WTC11 (cell line): ENCODE measurements around the gene TOMM20L. TPM values are rescaled to one million over a fixed set of nuclear protein-coding genes. Genes with fewer than 3 reads are reported as not detected.

Experiments
- ATAC-seq: fragments of 200-7000 bp; cut with Tn5 transposase; 2 replicates; pipeline ENCODE4 v1.10.0; 2021; ENCODE audit warnings: mild to moderate bottlenecking, moderate library complexity
- CTCF ChIA-PET: fragments of 300-600 bp; sonication (Branson Sonifier 250); formaldehyde crosslinking; loops from one replicate; lab custom pipeline; 2021; ENCODE audit warnings: antibody characterized with exemption; lab: Charles Lee
- POLR2A ChIA-PET: fragments of 350-600 bp; sonication (Branson Sonifier 250); formaldehyde crosslinking; loops from one replicate; lab custom pipeline; 2021; ENCODE audit warnings: antibody characterized with exemption; lab: Charles Lee
- DNase-seq: peaks from one replicate; pipeline ENCODE4 v3.0.0; 2021; ENCODE audit warnings: low spot score
- H3K27ac Mint-ChIP-seq: 2 replicates; pipeline ENCODE4 v1.8.0; 2021; ENCODE audit warnings: mixed read lengths
- H3K27me3 Mint-ChIP-seq: 2 replicates; pipeline ENCODE4 v1.8.0; 2021; ENCODE audit warnings: low read depth, mild to moderate bottlenecking, moderate library complexity, mixed read lengths
- H3K36me3 Mint-ChIP-seq: 2 replicates; pipeline ENCODE4 v1.8.0; 2021; ENCODE audit warnings: mixed read lengths
- H3K4me1 Mint-ChIP-seq: 2 replicates; pipeline ENCODE4 v1.8.0; 2022; ENCODE audit warnings: mixed read lengths
- H3K4me3 Mint-ChIP-seq: 2 replicates; pipeline ENCODE4 v1.8.0; 2021; ENCODE audit warnings: mild to moderate bottlenecking, moderate library complexity, mixed read lengths
- H3K9me3 Mint-ChIP-seq: 2 replicates; pipeline ENCODE4 v1.8.0; 2021; ENCODE audit warnings: mixed read lengths
- ATF1 ChIP-seq: sonication (generic); formaldehyde crosslinking; IDR thresholded peaks from 2 replicates; pipeline ENCODE4 v1.8.1; 2023; ENCODE audit warnings: mild to moderate bottlenecking, moderate library complexity, missing genetic modification reagents
- CBFB ChIP-seq: sonication (generic); formaldehyde crosslinking; IDR thresholded peaks from 2 replicates; pipeline ENCODE4 v1.8.1; 2022; ENCODE audit warnings: mild to moderate bottlenecking, low read depth, missing genetic modification reagents
- CREB1 ChIP-seq: sonication (generic); formaldehyde crosslinking; IDR thresholded peaks from 2 replicates; pipeline ENCODE4 v1.8.0; 2023; ENCODE audit warnings: mild to moderate bottlenecking, missing genetic modification reagents
- ESRRA ChIP-seq: sonication (generic); formaldehyde crosslinking; IDR thresholded peaks from 2 replicates; pipeline ENCODE4 v1.8.1; 2022; ENCODE audit warnings: mild to moderate bottlenecking, missing genetic modification reagents, borderline replicate concordance
- NFATC4 ChIP-seq: fragments of 250-450 bp; sonication (Bioruptor Pico); IDR thresholded peaks from 2 replicates; pipeline ENCODE4 v1.9.0; 2021; ENCODE audit warnings: mild to moderate bottlenecking
- NR2C2 ChIP-seq: sonication (generic); formaldehyde crosslinking; IDR thresholded peaks from 2 replicates; pipeline ENCODE4 v1.8.0; 2022; ENCODE audit warnings: mild to moderate bottlenecking, missing genetic modification reagents
- NR3C1 ChIP-seq: sonication (generic); formaldehyde crosslinking; conservative IDR thresholded peaks from 2 replicates; pipeline ENCODE4 v1.8.1; 2023; ENCODE audit warnings: low read depth, mild to moderate bottlenecking, missing genetic modification reagents
- SMAD3 ChIP-seq: sonication (generic); formaldehyde crosslinking; IDR thresholded peaks from 2 replicates; pipeline ENCODE4 v1.8.0; 2022; ENCODE audit warnings: missing genetic modification reagents, mild to moderate bottlenecking, borderline replicate concordance
- TCF7 ChIP-seq: sonication (generic); formaldehyde crosslinking; IDR thresholded peaks from 2 replicates; pipeline ENCODE4 v1.8.0; 2022; ENCODE audit warnings: mild to moderate bottlenecking, low read depth, missing genetic modification reagents, moderate library complexity
- ZNF138 ChIP-seq: sonication (generic); formaldehyde crosslinking; conservative IDR thresholded peaks from 2 replicates; pipeline ENCODE4 v1.8.1; 2022; ENCODE audit warnings: mild to moderate bottlenecking, moderate library complexity, missing genetic modification reagents
- ZNF423 ChIP-seq: fragments of 250-450 bp; sonication (Bioruptor Pico); IDR thresholded peaks from 2 replicates; pipeline ENCODE4 v2.1.2; 2022; ENCODE audit warnings: mild to moderate bottlenecking, moderate library complexity
- total RNA-seq: library from RNA; stranded (reverse); gene quantifications from 3 replicates; pipeline ENCODE4 v1.2.3, GENCODE V29; 2021
- TF ChIP-seq, protein P1 (sequence below): sonication (generic); formaldehyde crosslinking; IDR thresholded peaks from 2 replicates; pipeline ENCODE4 v1.8.1; 2022; ENCODE audit warnings: mild to moderate bottlenecking, moderate library complexity, missing genetic modification reagents
- TF ChIP-seq, protein P2 (sequence below): fragments of 250-450 bp; sonication (Bioruptor Pico); IDR thresholded peaks from 2 replicates; pipeline ENCODE4 v1.9.0; 2021; ENCODE audit warnings: mild to moderate bottlenecking, borderline replicate concordance
- TF ChIP-seq, protein P3 (sequence below): fragments of 250-450 bp; sonication (Bioruptor Pico); IDR thresholded peaks from 2 replicates; pipeline ENCODE4 v1.8.0; 2021; ENCODE audit warnings: mild to moderate bottlenecking
- TF ChIP-seq, protein P4 (sequence below): sonication (generic); formaldehyde crosslinking; IDR thresholded peaks from 2 replicates; pipeline ENCODE4 v1.8.1; 2022; ENCODE audit warnings: mild to moderate bottlenecking, missing genetic modification reagents, moderate library complexity, borderline replicate concordance
- TF ChIP-seq, protein P5 (sequence below): fragments of 200-600 bp; IDR thresholded peaks from 2 replicates; pipeline ENCODE4 v1.8.0; 2022; ENCODE audit warnings: antibody characterized with exemption
- TF ChIP-seq, protein P6 (sequence below): sonication (generic); formaldehyde crosslinking; IDR thresholded peaks from 2 replicates; pipeline ENCODE4 v1.8.1; 2023; ENCODE audit warnings: mild to moderate bottlenecking, moderate library complexity, missing genetic modification reagents
- TF ChIP-seq, protein P7 (sequence below): sonication (generic); formaldehyde crosslinking; IDR thresholded peaks from 2 replicates; pipeline ENCODE4 v1.8.0; 2023; ENCODE audit warnings: missing genetic modification reagents, mild to moderate bottlenecking, borderline replicate concordance

Gene TOMM20L
- total RNA-seq, 1 experiment from 2014 or later, result not detected

DNA sequence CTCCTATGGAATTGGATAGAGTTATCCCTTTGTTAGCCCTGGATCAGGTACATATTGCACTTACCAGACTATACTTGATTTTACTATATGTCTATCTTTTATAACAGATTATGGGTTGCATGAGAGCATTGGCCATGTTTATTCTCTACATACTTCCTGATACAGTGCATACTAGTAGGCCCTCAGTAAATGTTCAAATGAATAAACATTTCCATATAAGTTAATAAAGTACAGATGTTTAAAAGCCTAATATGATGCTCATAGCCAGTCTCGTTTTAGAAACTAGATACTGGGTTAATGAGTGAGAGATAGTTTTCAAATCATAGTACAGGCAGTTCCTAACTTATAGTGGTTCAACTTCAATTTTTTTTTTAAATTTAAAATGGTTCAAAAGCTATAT lies 39.5 kb upstream of the TOMM20L start:
- no peak for ATAC-seq
- POLR2A ChIA-PET, result no interaction called here
- Mint-ChIP-seq H3K36me3 (peaks cover 28% of the 10 kb centered on the region), H3K9me3 (no peaks in the 10 kb centered on the region), H3K27ac (no peak overlapping the region), H3K4me1 (no peaks in the 10 kb centered on the region), H3K27me3 (no peaks in the 10 kb centered on the region), H3K4me3 (no peak overlapping the region)
- DNase-seq, result no peak
- CTCF ChIA-PET, result no interaction called here
- TF ChIP-seq CBFB (no peak), ZNF423 (CRISPR knock-in tag) (no peak), ATF1 (CRISPR knock-in tag) (no peak), NR2C2 (CRISPR knock-in tag) (no peak), ESRRA (CRISPR knock-in tag) (no peak), ZNF138 (CRISPR knock-in tag) (no peak), NR3C1 (CRISPR knock-in tag) (no peak), NFATC4 (CRISPR knock-in tag) (no peak), TCF7 (CRISPR knock-in tag) (no peak), SMAD3 (CRISPR knock-in tag) (no peak), CREB1 (CRISPR knock-in tag) (no peak)
- TF ChIP-seq, protein P1, sequence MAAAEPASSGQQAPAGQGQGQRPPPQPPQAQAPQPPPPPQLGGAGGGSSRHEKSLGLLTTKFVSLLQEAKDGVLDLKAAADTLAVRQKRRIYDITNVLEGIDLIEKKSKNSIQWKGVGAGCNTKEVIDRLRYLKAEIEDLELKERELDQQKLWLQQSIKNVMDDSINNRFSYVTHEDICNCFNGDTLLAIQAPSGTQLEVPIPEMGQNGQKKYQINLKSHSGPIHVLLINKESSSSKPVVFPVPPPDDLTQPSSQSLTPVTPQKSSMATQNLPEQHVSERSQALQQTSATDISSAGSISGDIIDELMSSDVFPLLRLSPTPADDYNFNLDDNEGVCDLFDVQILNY (CRISPR knock-in tag), result no peak
- TF ChIP-seq, protein P2, sequence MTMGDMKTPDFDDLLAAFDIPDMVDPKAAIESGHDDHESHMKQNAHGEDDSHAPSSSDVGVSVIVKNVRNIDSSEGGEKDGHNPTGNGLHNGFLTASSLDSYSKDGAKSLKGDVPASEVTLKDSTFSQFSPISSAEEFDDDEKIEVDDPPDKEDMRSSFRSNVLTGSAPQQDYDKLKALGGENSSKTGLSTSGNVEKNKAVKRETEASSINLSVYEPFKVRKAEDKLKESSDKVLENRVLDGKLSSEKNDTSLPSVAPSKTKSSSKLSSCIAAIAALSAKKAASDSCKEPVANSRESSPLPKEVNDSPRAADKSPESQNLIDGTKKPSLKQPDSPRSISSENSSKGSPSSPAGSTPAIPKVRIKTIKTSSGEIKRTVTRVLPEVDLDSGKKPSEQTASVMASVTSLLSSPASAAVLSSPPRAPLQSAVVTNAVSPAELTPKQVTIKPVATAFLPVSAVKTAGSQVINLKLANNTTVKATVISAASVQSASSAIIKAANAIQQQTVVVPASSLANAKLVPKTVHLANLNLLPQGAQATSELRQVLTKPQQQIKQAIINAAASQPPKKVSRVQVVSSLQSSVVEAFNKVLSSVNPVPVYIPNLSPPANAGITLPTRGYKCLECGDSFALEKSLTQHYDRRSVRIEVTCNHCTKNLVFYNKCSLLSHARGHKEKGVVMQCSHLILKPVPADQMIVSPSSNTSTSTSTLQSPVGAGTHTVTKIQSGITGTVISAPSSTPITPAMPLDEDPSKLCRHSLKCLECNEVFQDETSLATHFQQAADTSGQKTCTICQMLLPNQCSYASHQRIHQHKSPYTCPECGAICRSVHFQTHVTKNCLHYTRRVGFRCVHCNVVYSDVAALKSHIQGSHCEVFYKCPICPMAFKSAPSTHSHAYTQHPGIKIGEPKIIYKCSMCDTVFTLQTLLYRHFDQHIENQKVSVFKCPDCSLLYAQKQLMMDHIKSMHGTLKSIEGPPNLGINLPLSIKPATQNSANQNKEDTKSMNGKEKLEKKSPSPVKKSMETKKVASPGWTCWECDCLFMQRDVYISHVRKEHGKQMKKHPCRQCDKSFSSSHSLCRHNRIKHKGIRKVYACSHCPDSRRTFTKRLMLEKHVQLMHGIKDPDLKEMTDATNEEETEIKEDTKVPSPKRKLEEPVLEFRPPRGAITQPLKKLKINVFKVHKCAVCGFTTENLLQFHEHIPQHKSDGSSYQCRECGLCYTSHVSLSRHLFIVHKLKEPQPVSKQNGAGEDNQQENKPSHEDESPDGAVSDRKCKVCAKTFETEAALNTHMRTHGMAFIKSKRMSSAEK (CRISPR knock-in tag), result no peak
- TF ChIP-seq, protein P3, sequence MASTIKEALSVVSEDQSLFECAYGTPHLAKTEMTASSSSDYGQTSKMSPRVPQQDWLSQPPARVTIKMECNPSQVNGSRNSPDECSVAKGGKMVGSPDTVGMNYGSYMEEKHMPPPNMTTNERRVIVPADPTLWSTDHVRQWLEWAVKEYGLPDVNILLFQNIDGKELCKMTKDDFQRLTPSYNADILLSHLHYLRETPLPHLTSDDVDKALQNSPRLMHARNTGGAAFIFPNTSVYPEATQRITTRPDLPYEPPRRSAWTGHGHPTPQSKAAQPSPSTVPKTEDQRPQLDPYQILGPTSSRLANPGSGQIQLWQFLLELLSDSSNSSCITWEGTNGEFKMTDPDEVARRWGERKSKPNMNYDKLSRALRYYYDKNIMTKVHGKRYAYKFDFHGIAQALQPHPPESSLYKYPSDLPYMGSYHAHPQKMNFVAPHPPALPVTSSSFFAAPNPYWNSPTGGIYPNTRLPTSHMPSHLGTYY (CRISPR knock-in tag), result no peak
- TF ChIP-seq, protein P4, sequence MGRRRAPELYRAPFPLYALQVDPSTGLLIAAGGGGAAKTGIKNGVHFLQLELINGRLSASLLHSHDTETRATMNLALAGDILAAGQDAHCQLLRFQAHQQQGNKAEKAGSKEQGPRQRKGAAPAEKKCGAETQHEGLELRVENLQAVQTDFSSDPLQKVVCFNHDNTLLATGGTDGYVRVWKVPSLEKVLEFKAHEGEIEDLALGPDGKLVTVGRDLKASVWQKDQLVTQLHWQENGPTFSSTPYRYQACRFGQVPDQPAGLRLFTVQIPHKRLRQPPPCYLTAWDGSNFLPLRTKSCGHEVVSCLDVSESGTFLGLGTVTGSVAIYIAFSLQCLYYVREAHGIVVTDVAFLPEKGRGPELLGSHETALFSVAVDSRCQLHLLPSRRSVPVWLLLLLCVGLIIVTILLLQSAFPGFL, result no peak
- TF ChIP-seq, protein P5, sequence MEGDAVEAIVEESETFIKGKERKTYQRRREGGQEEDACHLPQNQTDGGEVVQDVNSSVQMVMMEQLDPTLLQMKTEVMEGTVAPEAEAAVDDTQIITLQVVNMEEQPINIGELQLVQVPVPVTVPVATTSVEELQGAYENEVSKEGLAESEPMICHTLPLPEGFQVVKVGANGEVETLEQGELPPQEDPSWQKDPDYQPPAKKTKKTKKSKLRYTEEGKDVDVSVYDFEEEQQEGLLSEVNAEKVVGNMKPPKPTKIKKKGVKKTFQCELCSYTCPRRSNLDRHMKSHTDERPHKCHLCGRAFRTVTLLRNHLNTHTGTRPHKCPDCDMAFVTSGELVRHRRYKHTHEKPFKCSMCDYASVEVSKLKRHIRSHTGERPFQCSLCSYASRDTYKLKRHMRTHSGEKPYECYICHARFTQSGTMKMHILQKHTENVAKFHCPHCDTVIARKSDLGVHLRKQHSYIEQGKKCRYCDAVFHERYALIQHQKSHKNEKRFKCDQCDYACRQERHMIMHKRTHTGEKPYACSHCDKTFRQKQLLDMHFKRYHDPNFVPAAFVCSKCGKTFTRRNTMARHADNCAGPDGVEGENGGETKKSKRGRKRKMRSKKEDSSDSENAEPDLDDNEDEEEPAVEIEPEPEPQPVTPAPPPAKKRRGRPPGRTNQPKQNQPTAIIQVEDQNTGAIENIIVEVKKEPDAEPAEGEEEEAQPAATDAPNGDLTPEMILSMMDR, result no peak
- TF ChIP-seq, protein P6, sequence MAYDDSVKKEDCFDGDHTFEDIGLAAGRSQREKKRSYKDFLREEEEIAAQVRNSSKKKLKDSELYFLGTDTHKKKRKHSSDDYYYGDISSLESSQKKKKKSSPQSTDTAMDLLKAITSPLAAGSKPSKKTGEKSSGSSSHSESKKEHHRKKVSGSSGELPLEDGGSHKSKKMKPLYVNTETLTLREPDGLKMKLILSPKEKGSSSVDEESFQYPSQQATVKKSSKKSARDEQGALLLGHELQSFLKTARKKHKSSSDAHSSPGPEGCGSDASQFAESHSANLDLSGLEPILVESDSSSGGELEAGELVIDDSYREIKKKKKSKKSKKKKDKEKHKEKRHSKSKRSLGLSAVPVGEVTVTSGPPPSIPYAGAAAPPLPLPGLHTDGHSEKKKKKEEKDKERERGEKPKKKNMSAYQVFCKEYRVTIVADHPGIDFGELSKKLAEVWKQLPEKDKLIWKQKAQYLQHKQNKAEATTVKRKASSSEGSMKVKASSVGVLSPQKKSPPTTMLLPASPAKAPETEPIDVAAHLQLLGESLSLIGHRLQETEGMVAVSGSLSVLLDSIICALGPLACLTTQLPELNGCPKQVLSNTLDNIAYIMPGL (CRISPR knock-in tag), result no peak
- TF ChIP-seq, protein P7, sequence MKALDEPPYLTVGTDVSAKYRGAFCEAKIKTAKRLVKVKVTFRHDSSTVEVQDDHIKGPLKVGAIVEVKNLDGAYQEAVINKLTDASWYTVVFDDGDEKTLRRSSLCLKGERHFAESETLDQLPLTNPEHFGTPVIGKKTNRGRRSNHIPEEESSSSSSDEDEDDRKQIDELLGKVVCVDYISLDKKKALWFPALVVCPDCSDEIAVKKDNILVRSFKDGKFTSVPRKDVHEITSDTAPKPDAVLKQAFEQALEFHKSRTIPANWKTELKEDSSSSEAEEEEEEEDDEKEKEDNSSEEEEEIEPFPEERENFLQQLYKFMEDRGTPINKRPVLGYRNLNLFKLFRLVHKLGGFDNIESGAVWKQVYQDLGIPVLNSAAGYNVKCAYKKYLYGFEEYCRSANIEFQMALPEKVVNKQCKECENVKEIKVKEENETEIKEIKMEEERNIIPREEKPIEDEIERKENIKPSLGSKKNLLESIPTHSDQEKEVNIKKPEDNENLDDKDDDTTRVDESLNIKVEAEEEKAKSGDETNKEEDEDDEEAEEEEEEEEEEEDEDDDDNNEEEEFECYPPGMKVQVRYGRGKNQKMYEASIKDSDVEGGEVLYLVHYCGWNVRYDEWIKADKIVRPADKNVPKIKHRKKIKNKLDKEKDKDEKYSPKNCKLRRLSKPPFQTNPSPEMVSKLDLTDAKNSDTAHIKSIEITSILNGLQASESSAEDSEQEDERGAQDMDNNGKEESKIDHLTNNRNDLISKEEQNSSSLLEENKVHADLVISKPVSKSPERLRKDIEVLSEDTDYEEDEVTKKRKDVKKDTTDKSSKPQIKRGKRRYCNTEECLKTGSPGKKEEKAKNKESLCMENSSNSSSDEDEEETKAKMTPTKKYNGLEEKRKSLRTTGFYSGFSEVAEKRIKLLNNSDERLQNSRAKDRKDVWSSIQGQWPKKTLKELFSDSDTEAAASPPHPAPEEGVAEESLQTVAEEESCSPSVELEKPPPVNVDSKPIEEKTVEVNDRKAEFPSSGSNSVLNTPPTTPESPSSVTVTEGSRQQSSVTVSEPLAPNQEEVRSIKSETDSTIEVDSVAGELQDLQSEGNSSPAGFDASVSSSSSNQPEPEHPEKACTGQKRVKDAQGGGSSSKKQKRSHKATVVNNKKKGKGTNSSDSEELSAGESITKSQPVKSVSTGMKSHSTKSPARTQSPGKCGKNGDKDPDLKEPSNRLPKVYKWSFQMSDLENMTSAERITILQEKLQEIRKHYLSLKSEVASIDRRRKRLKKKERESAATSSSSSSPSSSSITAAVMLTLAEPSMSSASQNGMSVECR, result no peak
